Measurements from ENCODE around the gene BIRC7.

DNA sequence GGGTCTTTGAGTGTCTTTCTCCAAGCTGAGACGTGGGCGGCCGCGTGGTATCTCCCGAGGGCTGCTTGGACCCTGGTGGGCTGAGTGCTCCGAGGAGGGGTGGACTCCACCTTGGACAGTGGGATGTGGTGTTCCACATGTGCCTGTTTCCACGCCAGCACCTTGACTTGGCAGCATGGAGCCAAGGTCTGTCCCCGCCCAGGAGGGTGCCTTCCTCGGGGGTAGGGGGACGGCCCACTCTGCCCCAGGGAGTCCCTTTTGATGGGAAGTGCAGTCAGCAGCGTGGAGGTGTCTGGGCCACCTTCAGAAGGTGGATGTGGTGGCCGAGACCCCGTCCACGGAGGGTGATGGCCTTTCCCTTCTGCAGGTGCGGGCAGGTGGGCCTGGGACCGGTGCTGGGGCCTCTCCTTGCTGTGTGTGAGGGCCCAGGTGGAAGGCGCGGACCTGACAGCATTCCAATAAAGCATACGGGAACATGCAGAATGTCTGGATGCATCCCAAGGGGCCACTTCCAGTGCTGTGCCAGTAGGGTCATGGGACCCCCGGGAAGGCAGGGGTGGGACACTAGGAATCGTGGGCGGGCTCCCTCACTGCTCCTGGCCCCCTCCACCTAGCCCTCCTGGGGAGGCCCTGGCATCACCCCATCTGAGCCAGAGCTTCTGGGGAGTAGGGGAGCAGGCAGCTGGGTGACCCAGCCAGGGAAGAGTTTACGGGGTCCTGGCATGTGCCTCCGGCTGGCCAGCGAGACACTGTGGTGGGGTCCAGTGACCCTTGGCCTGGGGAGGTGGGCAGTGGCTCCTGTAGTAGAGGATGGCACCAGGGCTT, 53.8 kb downstream of the BIRC7 start:
- TF ChIP-seq CTCF (optimal IDR thresholded peaks at IDR 0.05 in 1 of 3, IDR thresholded peaks at IDR 0.05 in 1 of 3, conservative IDR thresholded peaks at IDR 0.05 in 1 of 3; ENCODE audit: extremely low read depth in 1 of 3, insufficient read depth in 2 of 3, low read length in 3 of 3) (no peak), EZH2 (IDR thresholded peaks at IDR 0.05; ENCODE audit: low read length) (no peak)
